ENCODE results near the gene SPATA31A6.
"Not testable (repeated sequence)": the region's sequence is repeated elsewhere in the genome, so short reads cannot be mapped to it uniquely, and the experiment has no call there.

- not testable (repeated sequence) for TF ChIP-seq POLR2AphosphoS5 (IDR thresholded peaks at IDR 0.05; ENCODE audit: low read depth, low read length); CTCF (IDR thresholded peaks at IDR 0.05); TCF7L2 (IDR thresholded peaks at IDR 0.05; ENCODE audit: low read depth, low read length); REST (IDR thresholded peaks at IDR 0.05; ENCODE audit: insufficient read depth in 1 of 2, low read depth in 2 of 2, low read length in 1 of 2)
These were observed 36.4 kb downstream of the SPATA31A6 start for GRCh38 chr9:42219861-42220260.
